SJSA1 (cell line): ENCODE data around the gene SEMA3F. TPM values are rescaled to one million over a fixed set of nuclear protein-coding genes. Genes with fewer than 3 reads are reported as not detected.

Source experiments
- DNase-seq, 2 experiments: peaks; one replicate each; pipeline ENCODE4 v3.0.0-alpha.2; 2015 to 2020; ENCODE audit warnings: low spot score in 2 of 2, low read depth in 1 of 2
- H3K27ac ChIP-seq: fragments of 250-450 bp; sonication (Bioruptor Pico); 2 replicates; pipeline ENCODE4 v1.5.1; 2020; ENCODE audit warnings: mild to moderate bottlenecking, moderate library complexity
- H3K27me3 ChIP-seq: fragments of 250-450 bp; sonication (Bioruptor Pico); replicated peaks from 2 replicates; pipeline ENCODE4 v1.5.1; 2020; ENCODE audit warnings: mild to moderate bottlenecking, moderate library complexity
- H3K36me3 ChIP-seq: fragments of 250-450 bp; sonication (Bioruptor Pico); 2 replicates; pipeline ENCODE4 v1.5.1; 2020; ENCODE audit warnings: mild to moderate bottlenecking
- H3K4me1 ChIP-seq: fragments of 250-450 bp; sonication (Bioruptor Pico); replicated peaks from 2 replicates; pipeline ENCODE4 v1.6.1; 2021; ENCODE audit warnings: mild to moderate bottlenecking
- H3K4me3 ChIP-seq: fragments of 250-450 bp; sonication (Bioruptor Pico); 2 replicates; pipeline ENCODE4 v1.5.1; 2020; ENCODE audit warnings: mild to moderate bottlenecking
- H3K9me3 ChIP-seq: fragments of 250-450 bp; sonication (Bioruptor Pico); replicated peaks from 2 replicates; pipeline ENCODE4 v1.5.1; 2020; ENCODE audit warnings: mild to moderate bottlenecking
- total RNA-seq: library from RNA; depleted of rRNA; stranded (reverse); fragments of >200 nt; shearing (Covaris generic); gene quantifications from 2 replicates; pipeline ENCODE4 v1.2.3, GENCODE V29; 2014

The SEMA3F gene
- total RNA-seq, 1 experiment from 2014 or later: 0.58 TPM

DNA sequence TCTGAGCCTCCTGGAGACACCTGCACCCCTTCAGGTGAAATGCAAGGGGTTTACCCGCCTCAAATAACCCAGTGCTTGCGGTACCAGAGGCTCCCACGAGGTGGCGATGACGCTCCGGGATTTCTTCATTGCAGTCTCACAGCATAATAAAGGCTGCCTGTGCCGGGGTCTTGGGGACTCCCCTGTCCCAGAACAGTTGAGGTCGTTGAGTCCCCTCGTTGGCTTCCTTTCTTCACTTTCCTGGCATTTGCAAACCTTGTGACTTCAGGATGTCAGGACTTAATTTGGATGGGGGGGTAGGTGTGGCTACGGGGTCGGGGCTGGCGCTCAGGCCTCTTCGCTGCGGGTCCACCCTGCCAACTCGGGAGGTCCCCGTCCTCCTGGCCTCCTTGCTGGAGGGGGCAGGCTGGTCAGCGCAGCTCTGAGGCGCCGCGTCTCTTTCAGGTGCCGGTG, 37.6 kb downstream of the SEMA3F start:
- Histone ChIP-seq H3K27me3 (peaks cover 11% of the 10 kb centered on the region), H3K36me3 (no peaks in the 10 kb centered on the region), H3K4me1 (peaks cover 5% of the 10 kb centered on the region), H3K4me3 (no peak overlapping the region), H3K27ac (no peak overlapping the region), H3K9me3 (no peaks in the 10 kb centered on the region)
- DNase-seq: peak; percentile 41 to 60

DNA sequence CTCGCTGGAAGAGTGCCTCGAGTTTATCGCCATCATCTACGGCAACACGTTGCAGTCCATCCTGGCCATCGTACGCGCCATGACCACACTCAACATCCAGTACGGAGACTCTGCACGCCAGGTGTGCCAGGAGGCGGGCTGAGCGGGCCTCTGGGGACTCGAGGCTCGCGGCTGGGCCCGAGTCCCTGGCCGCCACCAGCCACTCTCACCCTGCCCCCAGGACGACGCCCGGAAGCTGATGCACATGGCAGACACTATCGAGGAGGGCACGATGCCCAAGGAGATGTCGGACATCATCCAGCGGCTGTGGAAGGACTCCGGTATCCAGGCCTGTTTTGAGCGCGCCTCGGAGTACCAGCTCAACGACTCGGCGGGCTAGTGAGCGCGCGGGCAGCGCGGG, 38.2 kb downstream of the SEMA3F start:
- no peak overlapping the region for H3K4me3 ChIP-seq
- H3K9me3 ChIP-seq: no peaks in the 10 kb centered on the region
- H3K36me3 ChIP-seq: no peaks in the 10 kb centered on the region
- peaks cover 11% of the 10 kb centered on the region for H3K27me3 ChIP-seq
- DNase-seq: no peak
- H3K4me1 ChIP-seq: peaks cover 5% of the 10 kb centered on the region
- H3K27ac ChIP-seq: no peak overlapping the region

DNA sequence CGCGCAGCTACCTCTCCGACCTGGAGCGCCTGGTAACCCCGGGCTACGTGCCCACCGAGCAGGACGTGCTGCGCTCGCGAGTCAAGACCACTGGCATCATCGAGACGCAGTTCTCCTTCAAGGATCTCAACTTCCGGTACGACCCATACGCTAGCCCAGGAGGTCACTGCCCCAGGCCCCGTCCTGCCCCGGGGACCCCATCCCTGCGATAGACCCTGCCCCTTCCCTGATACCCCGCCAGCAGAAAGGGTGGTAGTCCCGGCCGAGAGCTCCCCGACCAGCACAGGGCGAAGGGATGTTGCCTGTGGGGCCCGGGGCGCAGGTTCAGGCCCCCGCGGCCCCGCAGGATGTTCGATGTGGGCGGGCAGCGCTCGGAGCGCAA, 38.6 kb downstream of the SEMA3F start:
- Histone ChIP-seq H3K4me1 (peaks cover 5% of the 10 kb centered on the region), H3K4me3 (no peak overlapping the region), H3K27me3 (peaks cover 11% of the 10 kb centered on the region), H3K9me3 (no peaks in the 10 kb centered on the region), H3K36me3 (no peaks in the 10 kb centered on the region), H3K27ac (no peak overlapping the region)
- no peak for DNase-seq

DNA sequence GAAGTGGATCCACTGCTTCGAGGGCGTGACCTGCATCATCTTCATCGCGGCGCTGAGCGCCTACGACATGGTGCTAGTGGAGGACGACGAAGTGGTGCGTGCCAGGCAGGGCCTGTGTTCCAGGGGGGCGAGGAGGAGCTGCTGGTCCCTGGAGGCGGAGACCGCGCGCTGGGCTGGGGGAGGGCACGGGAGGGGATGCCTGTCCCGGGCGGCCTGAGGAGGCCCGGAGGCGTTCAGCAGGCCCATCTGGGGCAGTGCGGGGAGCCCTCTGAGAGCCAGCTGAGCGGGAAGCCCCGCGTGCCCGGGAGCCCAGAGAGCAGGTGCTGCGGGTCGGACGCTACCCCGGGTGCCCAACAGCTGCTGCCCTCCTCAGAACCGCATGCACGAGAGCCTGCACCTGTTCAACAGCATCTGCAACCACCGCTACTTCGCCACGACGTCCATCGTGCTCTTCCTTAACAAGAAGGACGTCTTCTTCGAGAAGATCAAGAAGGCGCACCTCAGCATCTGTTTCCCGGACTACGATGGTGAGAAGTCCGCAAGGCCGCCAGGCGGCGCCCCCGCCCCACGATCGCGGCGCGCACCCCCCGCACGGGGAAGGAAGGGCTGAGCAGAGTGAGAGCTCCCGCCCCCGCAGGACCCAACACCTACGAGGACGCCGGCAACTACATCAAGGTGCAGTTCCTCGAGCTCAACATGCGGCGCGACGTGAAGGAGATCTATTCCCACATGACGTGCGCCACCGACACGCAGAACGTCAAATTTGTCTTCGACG, 39.2 kb downstream of the SEMA3F start:
- Histone ChIP-seq H3K4me3 (no peak overlapping the region), H3K4me1 (peaks cover 5% of the 10 kb centered on the region), H3K27me3 (peaks cover 13% of the 10 kb centered on the region), H3K27ac (no peak overlapping the region), H3K36me3 (no peaks in the 10 kb centered on the region), H3K9me3 (no peaks in the 10 kb centered on the region)
- DNase-seq: peak in 1 of 2 experiments; percentile 57

DNA sequence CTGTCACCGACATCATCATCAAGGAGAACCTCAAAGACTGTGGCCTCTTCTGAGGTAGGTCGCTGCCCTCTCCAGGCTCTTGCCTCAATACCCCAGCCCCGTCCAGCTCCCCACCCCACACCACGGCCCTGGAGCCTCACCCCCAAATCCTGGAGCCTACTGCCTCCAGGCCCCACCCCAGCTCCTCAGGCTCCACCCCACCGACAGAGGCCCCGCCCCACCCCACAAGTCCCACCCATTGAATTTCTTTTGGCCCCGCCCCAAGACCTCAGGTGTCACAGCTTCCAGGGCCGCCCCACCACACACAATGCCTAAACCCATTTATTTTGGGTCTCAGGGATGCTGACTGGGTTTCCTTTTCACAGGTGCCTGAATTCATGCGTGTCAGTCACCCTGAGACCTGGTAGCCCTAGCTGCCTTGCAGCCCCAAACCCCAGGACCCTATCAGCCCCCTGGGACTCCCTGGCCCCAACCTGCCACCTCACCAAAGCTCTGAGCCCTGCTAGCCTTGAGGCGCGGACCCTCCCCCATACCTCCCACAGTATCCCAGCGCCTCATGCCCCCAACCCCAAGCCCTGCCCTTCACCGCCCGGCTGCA, 39.9 kb downstream of the SEMA3F start:
- Histone ChIP-seq H3K36me3 (no peaks in the 10 kb centered on the region), H3K9me3 (no peaks in the 10 kb centered on the region), H3K4me3 (no peak overlapping the region), H3K27me3 (peaks cover 17% of the 10 kb centered on the region), H3K27ac (no peak overlapping the region), H3K4me1 (peaks cover 5% of the 10 kb centered on the region)
- no peak for DNase-seq

DNA sequence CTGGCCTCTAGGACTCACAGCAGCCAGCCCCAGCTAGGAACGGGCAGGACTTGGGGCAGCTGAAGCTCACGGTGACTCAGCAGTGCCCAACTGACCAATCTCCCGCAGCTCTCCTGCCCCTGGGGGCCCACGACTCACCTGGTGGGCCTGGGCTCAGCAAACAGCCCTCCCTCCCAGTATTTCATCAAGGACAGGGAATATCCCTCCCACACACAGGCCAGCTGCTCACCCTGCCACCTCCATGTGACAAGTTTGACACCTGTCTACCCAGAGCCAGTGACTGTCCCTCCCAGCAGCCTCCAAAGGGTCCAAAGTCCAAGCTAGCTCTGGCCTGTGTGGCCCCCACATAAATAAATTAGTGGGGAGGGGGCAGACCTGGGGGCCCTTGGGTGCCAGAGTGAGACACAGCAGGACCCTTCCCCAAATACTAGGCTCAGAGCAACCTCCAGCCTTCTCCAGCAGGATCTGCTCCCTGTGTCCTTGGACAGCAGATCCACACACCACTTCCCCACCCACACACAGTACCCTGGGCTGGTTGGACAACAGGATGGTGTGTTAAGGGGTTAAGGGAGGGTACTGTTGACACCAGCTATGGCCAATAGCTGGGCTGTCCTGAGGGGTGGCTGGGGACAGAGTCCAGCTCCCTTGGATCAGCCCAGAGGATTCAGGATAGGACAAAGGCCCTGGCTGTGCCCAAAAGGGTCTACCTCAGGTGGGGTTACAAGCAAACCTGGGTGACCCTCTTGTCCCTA, 40.6 kb downstream of the SEMA3F start:
- Histone ChIP-seq H3K9me3 (no peaks in the 10 kb centered on the region), H3K27ac (no peak overlapping the region), H3K27me3 (peaks cover 17% of the 10 kb centered on the region), H3K36me3 (no peaks in the 10 kb centered on the region), H3K4me3 (no peak overlapping the region), H3K4me1 (peaks cover 5% of the 10 kb centered on the region)
- DNase-seq: no peak

DNA sequence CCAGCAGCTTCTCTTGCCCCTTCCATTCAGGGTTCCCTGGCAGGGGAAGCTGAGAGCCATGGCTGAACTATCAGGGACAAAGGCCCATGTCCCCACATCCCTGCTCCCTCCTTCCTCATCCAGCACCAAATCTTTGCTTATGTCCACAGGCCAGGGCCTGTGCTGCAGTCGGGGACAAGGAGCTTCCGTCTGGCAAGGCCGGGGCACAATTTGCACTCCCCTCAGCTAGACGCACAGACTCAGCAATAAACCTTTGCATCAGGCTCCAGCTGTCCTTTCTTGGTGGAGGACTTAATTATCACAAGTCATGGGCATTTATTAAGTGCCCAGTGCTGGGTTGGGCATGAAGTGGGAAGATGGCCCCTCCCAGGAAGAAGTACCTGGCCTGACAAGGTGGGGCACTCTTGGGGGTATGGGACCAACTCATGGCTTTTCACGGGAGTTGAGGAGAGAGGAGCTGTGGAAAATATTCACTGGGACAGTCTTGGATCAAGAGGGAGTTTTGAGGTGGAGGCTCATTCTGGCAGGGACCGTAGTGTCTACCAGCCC, 41.2 kb downstream of the SEMA3F start:
- no peak for DNase-seq
- Histone ChIP-seq H3K36me3 (no peaks in the 10 kb centered on the region), H3K27ac (no peak overlapping the region), H3K4me1 (peaks cover 5% of the 10 kb centered on the region), H3K4me3 (no peak overlapping the region), H3K27me3 (peaks cover 17% of the 10 kb centered on the region), H3K9me3 (no peaks in the 10 kb centered on the region)

DNA sequence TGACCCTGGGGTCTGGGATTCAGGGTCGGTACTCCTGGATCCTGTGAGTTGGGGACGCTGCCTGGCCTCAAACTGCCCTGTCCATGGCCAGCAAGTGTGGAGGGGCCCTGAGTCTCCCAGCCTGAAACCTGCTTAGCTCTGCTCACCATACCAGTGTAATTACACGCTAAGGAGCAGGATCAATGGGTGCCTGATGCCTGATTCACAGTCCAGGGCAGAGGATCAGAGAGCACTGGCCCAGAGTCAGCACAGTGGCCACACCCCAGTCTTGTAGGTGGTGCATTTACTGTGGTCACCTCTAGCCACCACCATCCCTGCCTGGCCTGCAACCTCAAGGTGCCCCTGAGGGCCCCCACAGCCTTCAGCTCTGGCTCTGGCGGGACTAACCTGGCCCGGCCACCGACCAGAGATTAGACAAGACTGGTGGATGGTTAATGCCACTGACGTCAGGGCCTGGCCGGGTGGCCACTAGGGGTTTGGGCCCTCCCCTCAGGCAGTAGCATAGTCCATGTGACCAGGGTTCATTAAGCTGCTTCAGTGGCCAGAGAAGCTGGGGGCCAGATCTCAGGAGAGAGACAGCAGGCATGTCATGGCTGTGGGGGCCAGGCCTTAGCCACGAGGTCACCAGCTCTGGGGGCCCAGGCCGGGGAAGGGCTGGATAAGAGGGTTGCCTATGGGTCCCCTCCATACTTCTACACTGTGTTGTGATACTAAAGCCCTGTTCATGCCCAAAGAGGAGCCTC, 46.6 kb downstream of the SEMA3F start:
- no peak overlapping the region for H3K27ac ChIP-seq
- H3K4me1 ChIP-seq: no peaks in the 10 kb centered on the region
- H3K4me3 ChIP-seq: no peak overlapping the region
- no peak for DNase-seq
- no peaks in the 10 kb centered on the region for H3K36me3 ChIP-seq
- H3K9me3 ChIP-seq: no peaks in the 10 kb centered on the region
- H3K27me3 ChIP-seq: peaks cover 27% of the 10 kb centered on the region

DNA sequence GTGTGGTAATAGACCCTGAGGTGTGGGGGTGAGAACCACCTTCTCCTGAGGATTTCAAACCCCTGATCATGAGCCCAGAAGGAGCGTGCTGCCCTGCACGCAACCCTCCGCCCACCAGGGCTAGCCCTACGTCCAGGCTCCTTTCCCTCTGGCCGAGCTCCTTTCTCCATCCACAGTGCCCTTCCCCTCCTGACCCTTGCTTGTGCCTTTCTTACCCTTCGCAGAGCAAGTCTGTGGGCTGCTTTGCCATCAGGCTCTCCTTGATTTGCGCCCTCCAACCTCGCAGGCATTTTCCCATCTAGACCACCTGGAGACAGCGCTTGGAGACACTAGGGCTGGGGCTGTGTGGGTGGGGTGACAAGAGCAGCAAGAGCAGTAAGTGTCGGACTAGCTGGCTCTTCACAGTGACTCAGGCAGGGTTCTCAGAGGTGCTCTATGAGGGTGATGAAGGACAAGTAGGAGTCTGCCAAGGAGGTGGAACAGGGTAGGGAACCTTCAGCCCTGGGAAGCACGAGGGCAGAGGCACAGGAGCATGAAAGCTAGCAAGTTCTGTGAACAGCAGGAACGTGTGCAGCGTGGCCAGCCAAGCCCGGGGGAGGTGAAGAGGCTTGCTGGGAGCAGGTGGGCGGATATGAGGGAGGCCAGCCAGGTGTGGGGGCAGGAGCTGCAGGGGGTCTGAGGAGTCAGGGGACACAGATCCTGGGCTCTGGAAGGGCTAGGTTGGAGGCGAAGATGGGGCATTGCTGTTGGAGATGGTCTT, 47.4 kb downstream of the SEMA3F start:
- H3K9me3 ChIP-seq: no peaks in the 10 kb centered on the region
- DNase-seq: no peak

DNA sequence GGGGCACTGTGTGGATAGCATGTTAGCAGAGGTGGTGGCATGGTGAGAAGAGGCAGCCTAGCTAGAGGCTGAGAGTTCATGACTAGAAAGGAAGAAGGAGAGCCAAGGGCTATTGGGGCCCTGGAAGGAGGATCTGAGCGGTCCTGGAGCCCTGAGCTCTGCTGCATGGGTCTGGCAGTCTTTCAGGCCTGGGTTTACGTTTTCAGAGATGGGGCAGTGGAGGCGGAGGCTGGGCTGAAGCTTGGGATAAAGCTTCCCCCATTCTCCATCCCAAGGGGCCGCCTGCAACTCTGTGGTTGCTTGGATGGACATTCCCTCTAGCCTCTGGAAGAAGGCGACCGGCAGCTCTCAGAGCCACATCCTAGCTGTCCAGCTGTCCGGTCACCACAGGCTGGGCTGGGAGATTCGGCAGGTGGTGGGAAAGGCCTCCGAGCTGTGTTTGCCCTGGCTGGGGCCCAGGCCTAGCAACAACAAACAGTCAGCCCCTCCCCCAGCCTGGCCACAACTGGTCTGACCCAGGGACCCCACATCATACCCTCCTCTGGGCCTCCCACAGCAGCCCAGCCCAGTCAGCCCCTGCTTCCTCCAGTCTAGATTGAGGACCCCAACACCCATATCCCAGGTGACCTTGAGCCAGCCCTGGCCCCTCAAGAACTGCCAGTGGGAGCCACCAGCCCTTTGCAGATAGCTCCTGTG, 48.1 kb downstream of the SEMA3F start:
- Histone ChIP-seq H3K9me3 (no peaks in the 10 kb centered on the region), H3K27ac (no peak overlapping the region), H3K4me1 (no peaks in the 10 kb centered on the region), H3K36me3 (no peaks in the 10 kb centered on the region), H3K27me3 (peaks cover 27% of the 10 kb centered on the region), H3K4me3 (no peak overlapping the region)
- DNase-seq: no peak

More for the DNA sequence above, 47.4 kb downstream of the SEMA3F start:
- no peak overlapping the region for H3K4me3 ChIP-seq
- H3K27ac ChIP-seq: no peak overlapping the region
- no peaks in the 10 kb centered on the region for H3K36me3 ChIP-seq
- no peaks in the 10 kb centered on the region for H3K4me1 ChIP-seq
- H3K27me3 ChIP-seq: peaks cover 27% of the 10 kb centered on the region

DNA sequence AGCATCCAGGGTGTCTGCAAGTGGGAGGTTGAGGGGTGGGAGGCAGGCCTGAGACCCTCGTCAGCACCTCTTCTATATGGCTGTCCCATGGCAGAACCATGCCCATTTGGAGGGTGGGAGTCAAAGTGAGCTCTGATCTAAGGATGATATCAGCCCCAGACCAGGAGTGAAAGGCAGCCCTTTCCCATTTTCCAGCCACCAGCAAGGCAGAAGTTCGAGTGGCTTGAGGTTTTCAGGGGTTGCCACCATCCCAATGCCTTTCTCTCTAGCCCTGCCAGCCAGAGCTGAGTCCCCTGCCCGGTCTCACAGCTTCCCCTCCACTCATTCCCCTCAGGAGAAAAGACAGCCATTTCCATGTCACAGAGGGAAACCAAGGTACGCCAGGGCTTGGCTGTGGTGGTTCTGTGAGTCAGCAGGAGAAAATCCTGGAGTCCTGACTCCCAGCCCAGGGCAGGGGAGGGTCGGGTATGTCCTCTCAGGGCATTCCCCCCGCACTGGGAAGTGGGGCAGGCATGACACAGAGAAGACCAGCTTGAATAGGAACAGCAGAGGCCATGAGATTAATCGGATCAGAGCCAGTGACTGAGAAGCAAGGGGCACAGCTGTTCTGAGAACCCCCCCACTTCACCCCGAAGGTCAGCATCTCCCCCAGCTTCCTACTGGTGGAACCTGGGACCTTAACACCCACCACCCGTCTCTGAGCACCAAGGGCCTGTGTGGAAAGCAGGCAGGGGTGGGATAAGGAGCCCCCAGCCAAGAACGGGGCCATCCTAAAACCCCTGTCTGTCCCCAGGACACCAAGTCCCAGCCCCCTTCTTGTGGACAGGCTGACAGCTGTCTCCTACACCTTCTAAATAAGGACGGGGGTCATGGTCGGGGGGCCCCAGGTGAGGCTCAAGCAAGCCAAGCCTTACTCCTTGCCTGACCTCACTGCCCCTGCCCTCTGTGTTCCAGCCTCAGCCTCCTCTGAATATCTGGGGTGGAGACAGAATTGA, 49.0 kb downstream of the SEMA3F start:
- no peaks in the 10 kb centered on the region for H3K4me1 ChIP-seq
- no peaks in the 10 kb centered on the region for H3K9me3 ChIP-seq
- peaks cover 27% of the 10 kb centered on the region for H3K27me3 ChIP-seq
- no peak overlapping the region for H3K4me3 ChIP-seq
- no peak for DNase-seq
- no peak overlapping the region for H3K27ac ChIP-seq
- no peaks in the 10 kb centered on the region for H3K36me3 ChIP-seq
